Suprapubic skin (tissue), 4 donors: ENCODE measurements around the gene DNAH1. TPM values are rescaled to one million over a fixed set of nuclear protein-coding genes. Genes with fewer than 3 reads are reported as not detected.
A peak's percentile ranks its signal among the peaks of the same experiment; 100 is the strongest.

Experiments
- DNase-seq, 2 donors: peaks; one replicate each; pipeline ENCODE4 v3.0.0-alpha.2; 2019; ENCODE audit warnings: low spot score in 2 of 2
- H3K27ac ChIP-seq: fragments of 200-600 bp; sonication (generic); one replicate; pipeline ENCODE4 v1.5.1; 2019
- H3K27me3 ChIP-seq: fragments of 200-600 bp; sonication (generic); one replicate; pipeline ENCODE4 v1.5.1; 2019
- H3K36me3 ChIP-seq: fragments of 200-600 bp; sonication (generic); one replicate; pipeline ENCODE4 v1.5.1; 2019
- H3K4me1 ChIP-seq: fragments of 200-600 bp; sonication (generic); one replicate; pipeline ENCODE4 v1.5.1; 2019
- H3K4me3 ChIP-seq: fragments of 200-600 bp; sonication (generic); one replicate; pipeline ENCODE4 v1.5.1; 2019; ENCODE audit warnings: mild to moderate bottlenecking
- H3K9me3 ChIP-seq: fragments of 200-600 bp; sonication (generic); one replicate; pipeline ENCODE4 v1.5.1; 2019
- EP300 ChIP-seq: sonication (generic); formaldehyde crosslinking; IDR thresholded peaks from one replicate; pipeline ENCODE4 v1.6.1; 2017; ENCODE audit warnings: antibody characterized with exemption
- POLR2A ChIP-seq, 2 donors: fragments of 450-650 bp; IDR thresholded peaks; one replicate each; pipeline ENCODE4 v1.6.1; 2017; ENCODE audit warnings: antibody characterized with exemption in 2 of 2, mild to moderate bottlenecking in 2 of 2, moderate library complexity in 2 of 2
- POLR2AphosphoS5 ChIP-seq, 3 donors: sonication (generic); formaldehyde crosslinking; IDR thresholded peaks; one replicate each; pipeline ENCODE4 v1.6.1; 2017; ENCODE audit warnings: antibody characterized with exemption in 3 of 3
- WGBS: methylation state at CpG from one replicate; pipeline ENCODE4 v1.1.5; 2018; 5-methylcytosine and 5-hydroxymethylcytosine counted together
- total RNA-seq, 4 donors: library from RNA; depleted of rRNA; stranded (reverse); fragments of >200 nt; gene quantifications; one replicate each; pipeline ENCODE4 v1.1.0, GENCODE V29; 2016
- TF ChIP-seq, protein P1 (sequence below), 2 donors: fragments of 200-600 bp in 1 of 2; fragments of 450-650 bp in 1 of 2; sonication (generic) in 1 of 2; IDR thresholded peaks; one replicate each; pipeline ENCODE4 v1.5.1; 2016 to 2019; ENCODE audit warnings: antibody characterized with exemption in 2 of 2, mild to moderate bottlenecking in 1 of 2, moderate library complexity in 1 of 2

The DNAH1 gene
- total RNA-seq, 4 donors from 2014 or later, result 3.4 to 10.1 (median 7.7) TPM

DNA sequence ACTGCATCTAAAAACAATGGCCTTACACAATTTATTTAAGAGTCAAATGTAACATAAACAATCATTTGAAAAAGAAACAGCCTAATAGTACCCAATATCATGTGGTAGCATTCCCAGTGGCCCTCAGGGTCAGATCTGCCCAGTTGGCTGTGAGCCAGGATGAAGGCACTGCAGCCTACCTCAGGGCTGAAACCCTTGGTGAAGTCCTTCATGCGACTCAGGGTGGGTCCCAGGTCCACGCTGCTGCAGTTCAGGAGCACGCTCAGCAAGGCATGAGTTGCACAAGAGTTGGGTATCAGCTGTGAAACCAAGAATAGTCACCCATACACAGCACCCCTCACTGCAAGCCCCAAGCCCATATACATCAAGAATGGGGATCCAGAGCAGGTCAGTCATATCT is 91.7 kb downstream of the DNAH1 start:
- 49% methylated on average over 3 of the region's 3 CpGs for WGBS
- no peak for TF ChIP-seq POLR2AphosphoS5 (IDR thresholded peaks at IDR 0.05)
- TF ChIP-seq, protein P1, sequence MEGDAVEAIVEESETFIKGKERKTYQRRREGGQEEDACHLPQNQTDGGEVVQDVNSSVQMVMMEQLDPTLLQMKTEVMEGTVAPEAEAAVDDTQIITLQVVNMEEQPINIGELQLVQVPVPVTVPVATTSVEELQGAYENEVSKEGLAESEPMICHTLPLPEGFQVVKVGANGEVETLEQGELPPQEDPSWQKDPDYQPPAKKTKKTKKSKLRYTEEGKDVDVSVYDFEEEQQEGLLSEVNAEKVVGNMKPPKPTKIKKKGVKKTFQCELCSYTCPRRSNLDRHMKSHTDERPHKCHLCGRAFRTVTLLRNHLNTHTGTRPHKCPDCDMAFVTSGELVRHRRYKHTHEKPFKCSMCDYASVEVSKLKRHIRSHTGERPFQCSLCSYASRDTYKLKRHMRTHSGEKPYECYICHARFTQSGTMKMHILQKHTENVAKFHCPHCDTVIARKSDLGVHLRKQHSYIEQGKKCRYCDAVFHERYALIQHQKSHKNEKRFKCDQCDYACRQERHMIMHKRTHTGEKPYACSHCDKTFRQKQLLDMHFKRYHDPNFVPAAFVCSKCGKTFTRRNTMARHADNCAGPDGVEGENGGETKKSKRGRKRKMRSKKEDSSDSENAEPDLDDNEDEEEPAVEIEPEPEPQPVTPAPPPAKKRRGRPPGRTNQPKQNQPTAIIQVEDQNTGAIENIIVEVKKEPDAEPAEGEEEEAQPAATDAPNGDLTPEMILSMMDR (IDR thresholded peaks at IDR 0.05), result no peak
- no peak for TF ChIP-seq POLR2A (IDR thresholded peaks at IDR 0.05)
- no peak for TF ChIP-seq EP300
- Histone ChIP-seq H3K4me3 (no peak overlapping the region), H3K27ac (peak overlapping the region; percentile 90), H3K36me3 (peaks cover 52% of the 10 kb centered on the region), H3K27me3 (no peaks in the 10 kb centered on the region), H3K9me3 (no peaks in the 10 kb centered on the region), H3K4me1 (peaks cover 83% of the 10 kb centered on the region)
- DNase-seq, result peak in 1 of 2 donors; percentile 64

DNA sequence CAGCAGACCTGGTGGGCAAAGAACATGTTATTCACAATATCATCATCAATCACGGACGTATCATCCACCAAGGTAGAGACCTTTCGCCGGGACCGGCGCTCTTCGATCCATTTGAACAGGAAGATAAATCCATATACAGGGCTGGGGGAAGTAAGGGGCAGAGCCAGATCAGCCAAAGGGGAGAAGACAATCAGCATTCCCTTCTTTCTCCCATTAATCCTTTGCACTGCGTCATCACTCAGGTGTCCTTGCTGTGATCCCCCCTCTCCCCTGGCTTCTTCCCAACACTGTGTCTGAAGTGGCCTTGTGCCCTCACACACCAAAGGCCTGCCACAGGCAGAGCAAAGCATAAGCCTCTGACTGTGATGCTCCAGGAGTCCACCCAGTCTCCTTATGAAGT is 92.3 kb downstream of the DNAH1 start:
- Histone ChIP-seq H3K4me1 (peaks cover 83% of the 10 kb centered on the region), H3K27me3 (no peaks in the 10 kb centered on the region), H3K4me3 (peak overlapping the region; percentile 99), H3K27ac (no peak overlapping the region), H3K9me3 (no peaks in the 10 kb centered on the region), H3K36me3 (peaks cover 45% of the 10 kb centered on the region)
- TF ChIP-seq, protein P1 (IDR thresholded peaks at IDR 0.05), result no peak
- TF ChIP-seq EP300, result no peak
- no peak for TF ChIP-seq POLR2A (IDR thresholded peaks at IDR 0.05)
- WGBS, result 87% methylated on average over 8 of the region's 8 CpGs
- peak in 1 of 2 donors; percentile 57 for DNase-seq

DNA sequence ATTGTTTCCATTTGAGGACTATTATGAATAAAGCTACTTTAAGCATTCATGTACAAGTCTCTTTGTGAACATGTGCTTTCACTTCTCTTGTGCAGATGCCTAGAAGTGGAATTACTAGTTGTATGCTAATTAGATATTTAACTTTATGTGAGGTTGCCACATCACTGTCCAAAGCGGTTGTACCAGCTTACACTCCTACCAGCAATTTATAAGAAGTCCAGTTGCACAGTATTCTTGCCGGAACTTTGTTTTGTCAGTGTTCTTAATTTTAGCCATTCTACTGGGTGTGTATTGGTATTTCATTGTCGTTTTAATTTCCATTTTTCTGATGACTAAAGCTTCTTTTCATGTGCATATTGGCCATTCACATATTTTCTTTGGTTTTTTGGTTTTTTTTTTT is 99.7 kb downstream of the DNAH1 start:
- Histone ChIP-seq H3K27me3 (no peaks in the 10 kb centered on the region), H3K4me1 (peaks cover 49% of the 10 kb centered on the region), H3K27ac (no peak overlapping the region), H3K9me3 (no peaks in the 10 kb centered on the region), H3K36me3 (peaks cover 15% of the 10 kb centered on the region), H3K4me3 (no peak overlapping the region)
- no peak for DNase-seq
- WGBS, result 57% methylated on average over 3 of the region's 3 CpGs
- no peak for TF ChIP-seq POLR2AphosphoS5 (IDR thresholded peaks at IDR 0.05)
- no peak for TF ChIP-seq EP300
- TF ChIP-seq, protein P1 (IDR thresholded peaks at IDR 0.05), result no peak
- TF ChIP-seq POLR2A (IDR thresholded peaks at IDR 0.05), result no peak

DNA sequence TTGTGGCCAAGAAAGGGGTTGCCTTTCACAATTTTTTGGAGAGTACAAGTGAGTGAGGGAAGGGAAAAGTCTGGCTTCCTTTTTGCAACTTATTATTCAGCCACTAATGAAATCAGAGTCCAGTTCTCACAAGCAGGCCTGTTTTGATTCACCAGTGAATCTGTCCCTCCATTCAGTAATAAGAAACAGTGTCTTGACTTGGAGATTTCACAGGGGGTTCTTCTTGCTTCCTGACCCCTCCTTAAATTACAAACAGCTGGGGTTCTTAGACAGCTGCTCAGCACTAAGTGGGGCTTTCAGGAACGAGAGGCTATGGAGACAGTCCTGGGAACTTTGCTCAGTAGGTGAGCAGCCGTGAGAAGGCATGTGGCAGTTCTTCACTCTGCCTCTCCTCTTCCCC is 104.3 kb downstream of the DNAH1 start:
- H3K36me3 ChIP-seq, result peaks cover 29% of the 10 kb centered on the region
- DNase-seq, result peak in 1 of 2 donors; percentile 13
- 77% methylated on average over 2 of the region's 2 CpGs for WGBS
- no peaks in the 10 kb centered on the region for H3K9me3 ChIP-seq
- no peak overlapping the region for H3K27ac ChIP-seq
- no peak overlapping the region for H3K4me3 ChIP-seq
- no peaks in the 10 kb centered on the region for H3K27me3 ChIP-seq
- no peak for TF ChIP-seq EP300
- TF ChIP-seq POLR2AphosphoS5 (IDR thresholded peaks at IDR 0.05), result no peak
- TF ChIP-seq POLR2A (IDR thresholded peaks at IDR 0.05), result no peak
- TF ChIP-seq, protein P1 (IDR thresholded peaks at IDR 0.05), result no peak
- H3K4me1 ChIP-seq, result peaks cover 11% of the 10 kb centered on the region

DNA sequence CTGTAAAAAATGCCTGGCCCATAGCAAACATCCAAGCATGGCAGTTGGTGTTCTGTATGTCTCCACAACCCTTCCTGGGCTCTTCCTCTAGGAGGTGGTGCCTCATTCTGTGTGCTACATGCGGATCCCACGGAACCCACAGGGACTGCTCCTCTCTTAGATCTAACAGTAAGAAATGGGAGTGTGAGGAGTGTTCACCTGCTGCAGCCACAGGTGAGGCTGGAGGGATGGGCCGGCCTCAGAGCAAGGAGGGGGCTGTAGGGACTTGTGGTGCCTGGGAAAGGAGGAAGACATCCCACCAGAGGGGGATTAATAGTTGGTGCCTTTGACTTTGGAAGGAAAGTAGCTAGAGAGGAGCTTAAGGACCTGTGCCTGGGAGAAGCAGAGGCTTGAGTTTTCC is 106.5 kb downstream of the DNAH1 start:
- no peak overlapping the region for H3K27ac ChIP-seq
- H3K36me3 ChIP-seq, result peaks cover 29% of the 10 kb centered on the region
- WGBS, result 94% methylated on average over 3 of the region's 3 CpGs
- H3K4me1 ChIP-seq, result peaks cover 2% of the 10 kb centered on the region
- no peaks in the 10 kb centered on the region for H3K27me3 ChIP-seq
- TF ChIP-seq POLR2A (IDR thresholded peaks at IDR 0.05), result no peak
- TF ChIP-seq, protein P1 (IDR thresholded peaks at IDR 0.05), result no peak
- TF ChIP-seq EP300, result no peak
- no peak for TF ChIP-seq POLR2AphosphoS5 (IDR thresholded peaks at IDR 0.05)
- DNase-seq, result no peak
- no peaks in the 10 kb centered on the region for H3K9me3 ChIP-seq
- no peak overlapping the region for H3K4me3 ChIP-seq
